ENCODE measurements around the gene OTUD3. TPM values are rescaled to one million over a fixed set of nuclear protein-coding genes. Genes with fewer than 3 reads are reported as not detected.
A peak's percentile ranks its signal among the peaks of the same experiment; 100 is the strongest.

The OTUD3 gene
- total RNA-seq, 1 experiment from 2014 or later = 15.1 TPM

DNA sequence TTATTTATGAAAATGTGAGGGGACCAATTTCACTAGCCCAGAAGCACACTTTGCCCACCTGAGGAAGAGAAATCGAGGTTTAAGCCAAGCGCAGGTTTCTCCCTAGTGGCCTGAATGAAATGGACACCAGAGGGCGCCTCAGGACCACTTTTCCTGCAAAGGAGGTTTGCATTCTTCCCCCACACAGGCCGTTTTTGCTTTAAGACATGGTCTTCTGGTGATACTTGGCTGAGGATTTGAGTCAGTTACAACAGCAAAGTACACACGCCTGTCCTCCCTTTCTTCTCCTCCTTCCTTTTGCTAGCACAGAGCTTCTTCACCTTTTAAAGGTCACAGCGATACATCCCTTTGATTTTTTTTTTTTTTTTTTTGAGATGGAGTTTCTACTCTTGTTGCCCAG lies 35.9 kb downstream of the OTUD3 start:
- no peaks in the 10 kb centered on the region for H3K36me3 ChIP-seq (ENCODE audit: control insufficient read depth, insufficient read depth, low read length)
- no peaks in the 10 kb centered on the region for H3K27me3 ChIP-seq (replicated peaks; ENCODE audit: control insufficient read depth, insufficient read depth, low read length)
- ChIA-PET CTCF (interaction anchor here (0.7 to 1.3 kb wide), 3 partner anchors 28 to 234 kb away, joined by 3 to 10 read pairs (median 9); no protein-coding TSS in a partner anchor), POLR2A (interaction anchor here (0.6 kb wide), 1 partner anchor 64 kb away, joined by 3 read pairs; no protein-coding TSS in a partner anchor)
- Mint-ChIP-seq H3K27me3 (ENCODE audit: insufficient read depth, unreplicated experiment) (no peaks in the 10 kb centered on the region), H3K27ac (ENCODE audit: unreplicated experiment) (peak overlapping the region; percentile 64), H3K4me1 (ENCODE audit: low read depth, unreplicated experiment) (no peaks in the 10 kb centered on the region), H3K4me3 (ENCODE audit: unreplicated experiment) (no peak overlapping the region), H3K36me3 (ENCODE audit: insufficient read depth, unreplicated experiment) (peaks cover 13% of the 10 kb centered on the region), H3K9me3 (ENCODE audit: unreplicated experiment) (no peaks in the 10 kb centered on the region)
- intact Hi-C loops (cut with micrococcal nuclease; ENCODE audit: unreplicated experiment) = loop anchor here (1.0 to 5.0 kb wide), 4 partner anchors 57 to 277 kb away; no protein-coding TSS in a partner anchor
- DNase-seq = peak; percentile 76 to 84
- TF ChIP-seq, protein P1, sequence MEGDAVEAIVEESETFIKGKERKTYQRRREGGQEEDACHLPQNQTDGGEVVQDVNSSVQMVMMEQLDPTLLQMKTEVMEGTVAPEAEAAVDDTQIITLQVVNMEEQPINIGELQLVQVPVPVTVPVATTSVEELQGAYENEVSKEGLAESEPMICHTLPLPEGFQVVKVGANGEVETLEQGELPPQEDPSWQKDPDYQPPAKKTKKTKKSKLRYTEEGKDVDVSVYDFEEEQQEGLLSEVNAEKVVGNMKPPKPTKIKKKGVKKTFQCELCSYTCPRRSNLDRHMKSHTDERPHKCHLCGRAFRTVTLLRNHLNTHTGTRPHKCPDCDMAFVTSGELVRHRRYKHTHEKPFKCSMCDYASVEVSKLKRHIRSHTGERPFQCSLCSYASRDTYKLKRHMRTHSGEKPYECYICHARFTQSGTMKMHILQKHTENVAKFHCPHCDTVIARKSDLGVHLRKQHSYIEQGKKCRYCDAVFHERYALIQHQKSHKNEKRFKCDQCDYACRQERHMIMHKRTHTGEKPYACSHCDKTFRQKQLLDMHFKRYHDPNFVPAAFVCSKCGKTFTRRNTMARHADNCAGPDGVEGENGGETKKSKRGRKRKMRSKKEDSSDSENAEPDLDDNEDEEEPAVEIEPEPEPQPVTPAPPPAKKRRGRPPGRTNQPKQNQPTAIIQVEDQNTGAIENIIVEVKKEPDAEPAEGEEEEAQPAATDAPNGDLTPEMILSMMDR (IDR thresholded peaks at IDR 0.05; ENCODE audit: insufficient read depth in 1 of 2, low read depth in 1 of 2, low read length in 1 of 2, severe bottlenecking in 1 of 2, unreplicated experiment in 1 of 2) = peak; percentile 71 to 88
- no peaks in the 10 kb centered on the region for H3K9me3 ChIP-seq
- H3K4me1 ChIP-seq = peaks cover 9% of the 10 kb centered on the region; the same call in 1 of the 2 replicates
- H3K4me3 ChIP-seq (ENCODE audit: low read depth, low read length) = no peak overlapping the region
- BruUV-seq (replicated peaks) = no TSS peak

DNA sequence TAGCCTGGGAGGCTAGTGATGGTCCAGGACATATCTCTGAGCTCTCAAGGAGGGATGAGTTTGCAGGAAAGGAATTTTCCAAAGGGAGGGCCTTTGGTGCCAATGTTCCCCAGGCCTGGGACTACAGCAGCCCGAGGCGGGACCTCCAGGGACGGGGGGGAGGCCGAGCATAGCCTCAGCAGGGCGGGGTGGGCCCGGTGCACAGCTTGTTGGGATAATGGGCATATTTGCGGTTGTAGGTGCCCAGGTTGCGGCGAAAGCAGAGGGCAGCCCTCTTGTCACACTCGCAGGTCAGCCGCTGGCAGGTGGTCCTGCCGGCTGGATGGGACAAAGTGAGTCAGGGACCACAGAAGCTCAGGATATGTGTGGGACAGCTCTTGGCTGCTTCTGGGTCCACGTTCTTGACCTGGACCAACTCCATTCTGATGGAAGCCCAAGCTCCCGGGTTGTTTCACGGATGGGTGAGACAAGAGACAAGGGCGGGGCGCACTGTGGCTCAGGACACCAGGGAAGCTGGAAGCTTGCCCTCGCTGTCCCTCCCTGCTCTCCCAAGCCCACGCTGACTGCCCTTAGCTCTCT lies 38.0 kb downstream of the OTUD3 start:
- no peak for DNase-seq
- TF ChIP-seq, protein P1 (IDR thresholded peaks at IDR 0.05; ENCODE audit: insufficient read depth in 1 of 2, low read depth in 1 of 2, low read length in 1 of 2, severe bottlenecking in 1 of 2, unreplicated experiment in 1 of 2) = no peak
- ChIA-PET POLR2A (interaction anchor here (0.6 kb wide), 1 partner anchor 104 kb away, joined by 3 read pairs; no protein-coding TSS in a partner anchor), CTCF (interaction anchor here (0.5 to 0.7 kb wide), 2 partner anchors 119 to 233 kb away, joined by 3 to 4 read pairs; no protein-coding TSS in a partner anchor)
- Mint-ChIP-seq H3K9me3 (ENCODE audit: unreplicated experiment) (no peaks in the 10 kb centered on the region), H3K36me3 (ENCODE audit: insufficient read depth, unreplicated experiment) (peaks cover 14% of the 10 kb centered on the region), H3K27ac (ENCODE audit: unreplicated experiment) (peak overlapping the region; percentile 65), H3K4me1 (ENCODE audit: low read depth, unreplicated experiment) (no peaks in the 10 kb centered on the region), H3K27me3 (ENCODE audit: insufficient read depth, unreplicated experiment) (no peaks in the 10 kb centered on the region), H3K4me3 (ENCODE audit: unreplicated experiment) (no peak overlapping the region)
- Histone ChIP-seq H3K4me3 (ENCODE audit: low read depth, low read length) (no peak overlapping the region), H3K27me3 (replicated peaks; ENCODE audit: control insufficient read depth, insufficient read depth, low read length) (no peaks in the 10 kb centered on the region), H3K9me3 (no peaks in the 10 kb centered on the region), H3K36me3 (ENCODE audit: control insufficient read depth, insufficient read depth, low read length) (no peaks in the 10 kb centered on the region), H3K4me1 (peaks cover 25% of the 10 kb centered on the region)
- BruUV-seq (replicated peaks) = no TSS peak
- intact Hi-C loops (cut with micrococcal nuclease; ENCODE audit: unreplicated experiment) = no loop called here

DNA sequence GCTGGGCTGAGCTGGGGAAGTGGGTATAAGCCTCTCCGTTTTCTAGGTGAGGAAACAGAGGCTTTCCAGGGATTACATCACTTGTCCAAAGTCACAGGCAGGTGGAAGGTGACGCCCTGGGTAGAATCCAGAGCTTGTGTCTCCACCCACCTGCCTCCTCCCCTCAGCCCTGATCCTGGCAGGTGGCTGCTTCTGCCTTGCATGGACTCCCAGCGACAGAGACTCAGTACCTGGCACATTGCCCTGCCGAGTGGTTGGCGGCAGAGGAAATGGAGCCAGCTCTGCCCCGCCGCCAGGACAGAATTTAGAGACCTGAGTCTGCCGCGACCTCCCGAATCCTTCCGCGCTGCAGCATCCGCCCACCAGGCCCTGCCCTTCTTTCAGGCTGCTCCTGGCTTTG lies 39.1 kb downstream of the OTUD3 start:
- H3K27ac Mint-ChIP-seq (ENCODE audit: unreplicated experiment) = peak overlapping the region; percentile 65
- DNase-seq = peak; percentile 39 to 43

More for the DNA sequence above, 39.1 kb downstream of the OTUD3 start:
- Mint-ChIP-seq H3K4me3 (ENCODE audit: unreplicated experiment) (no peak overlapping the region), H3K36me3 (ENCODE audit: insufficient read depth, unreplicated experiment) (peaks cover 14% of the 10 kb centered on the region), H3K4me1 (ENCODE audit: low read depth, unreplicated experiment) (peaks cover 3% of the 10 kb centered on the region), H3K27me3 (ENCODE audit: insufficient read depth, unreplicated experiment) (no peaks in the 10 kb centered on the region), H3K9me3 (ENCODE audit: unreplicated experiment) (peaks cover 5% of the 10 kb centered on the region)
- BruUV-seq (replicated peaks) = no TSS peak
- TF ChIP-seq, protein P1 (IDR thresholded peaks at IDR 0.05; ENCODE audit: insufficient read depth in 1 of 2, low read depth in 1 of 2, low read length in 1 of 2, severe bottlenecking in 1 of 2, unreplicated experiment in 1 of 2) = no peak
- no peak overlapping the region for H3K4me3 ChIP-seq (ENCODE audit: low read depth, low read length)
- peaks cover 5% of the 10 kb centered on the region; the same call in 1 of the 2 replicates for H3K9me3 ChIP-seq
- no peaks in the 10 kb centered on the region for H3K36me3 ChIP-seq (ENCODE audit: control insufficient read depth, insufficient read depth, low read length)
- H3K27me3 ChIP-seq (replicated peaks; ENCODE audit: control insufficient read depth, insufficient read depth, low read length) = no peaks in the 10 kb centered on the region
- POLR2A ChIA-PET = no interaction called here
- H3K4me1 ChIP-seq = peaks cover 36% of the 10 kb centered on the region
- intact Hi-C loops (cut with micrococcal nuclease; ENCODE audit: unreplicated experiment) = no loop called here
- CTCF ChIA-PET = interaction anchor here (0.6 kb wide), 1 partner anchor 275 kb away, joined by 3 read pairs; no protein-coding TSS in a partner anchor

Measured in Caco-2 (cell line).